Thoracic aorta (tissue), 2 donors: ENCODE results near the gene PTPA. TPM values are rescaled to one million over a fixed set of nuclear protein-coding genes. Genes with fewer than 3 reads are reported as not detected.

ENCODE experiments used
- ATAC-seq: fragments of 150-250 bp; one replicate; pipeline ENCODE4 v1.8.0; 2017; ENCODE audit warnings: low read depth; ENCODE audit not compliant: insufficient number of reproducible peaks, low FRiP score
- DNase-seq: peaks from one replicate; pipeline ENCODE4 v3.0.0-alpha.2; 2020; ENCODE audit warnings: low spot score
- H3K27ac ChIP-seq, 2 donors: fragments of 200-600 bp; sonication (generic); 1 replicate in 1 of 2; 2 replicates in 1 of 2; pipeline ENCODE4 v1.5.1; 2016; ENCODE audit warnings: mild to moderate bottlenecking in 2 of 2, moderate library complexity in 2 of 2
- H3K27me3 ChIP-seq: fragments of 200-600 bp; sonication (generic); replicated peaks from 2 replicates; pipeline ENCODE4 v1.6.0; 2016; ENCODE audit warnings: mild to moderate bottlenecking; ENCODE audit not compliant: insufficient read depth
- H3K36me3 ChIP-seq: fragments of 200-600 bp; sonication (generic); one replicate; pipeline ENCODE4 v1.5.1; 2016
- H3K4me1 ChIP-seq, 2 donors: fragments of 200-600 bp; sonication (generic); 1 replicate in 1 of 2; 2 replicates in 1 of 2; pipeline versions ENCODE4 v1.5.1 to v1.6.0; 2016; ENCODE audit warnings: low read depth in 2 of 2, mild to moderate bottlenecking in 1 of 2; ENCODE audit not compliant: control insufficient read depth in 1 of 2
- H3K4me3 ChIP-seq: fragments of 200-600 bp; sonication (generic); 2 replicates; pipeline ENCODE4 v1.5.1; 2016; ENCODE audit warnings: mild to moderate bottlenecking
- H3K9me3 ChIP-seq: fragments of 200-600 bp; sonication (generic); 2 replicates; pipeline ENCODE4 v1.5.1; 2016
- CTCF ChIP-seq: fragments of 200-600 bp; sonication (generic); IDR thresholded peaks from one replicate; pipeline ENCODE4 v1.5.1; 2019; ENCODE audit warnings: antibody characterized with exemption
- total RNA-seq, 2 donors: library from RNA; depleted of rRNA; stranded (reverse); fragments of >200 nt; gene quantifications; one replicate each; pipeline versions ENCODE4 v1.1.0 to v1.2.3, GENCODE V29; 2016

PTPA gene
- total RNA-seq, 2 donors from 2014 or later: 72.2 to 93.3 TPM

DNA sequence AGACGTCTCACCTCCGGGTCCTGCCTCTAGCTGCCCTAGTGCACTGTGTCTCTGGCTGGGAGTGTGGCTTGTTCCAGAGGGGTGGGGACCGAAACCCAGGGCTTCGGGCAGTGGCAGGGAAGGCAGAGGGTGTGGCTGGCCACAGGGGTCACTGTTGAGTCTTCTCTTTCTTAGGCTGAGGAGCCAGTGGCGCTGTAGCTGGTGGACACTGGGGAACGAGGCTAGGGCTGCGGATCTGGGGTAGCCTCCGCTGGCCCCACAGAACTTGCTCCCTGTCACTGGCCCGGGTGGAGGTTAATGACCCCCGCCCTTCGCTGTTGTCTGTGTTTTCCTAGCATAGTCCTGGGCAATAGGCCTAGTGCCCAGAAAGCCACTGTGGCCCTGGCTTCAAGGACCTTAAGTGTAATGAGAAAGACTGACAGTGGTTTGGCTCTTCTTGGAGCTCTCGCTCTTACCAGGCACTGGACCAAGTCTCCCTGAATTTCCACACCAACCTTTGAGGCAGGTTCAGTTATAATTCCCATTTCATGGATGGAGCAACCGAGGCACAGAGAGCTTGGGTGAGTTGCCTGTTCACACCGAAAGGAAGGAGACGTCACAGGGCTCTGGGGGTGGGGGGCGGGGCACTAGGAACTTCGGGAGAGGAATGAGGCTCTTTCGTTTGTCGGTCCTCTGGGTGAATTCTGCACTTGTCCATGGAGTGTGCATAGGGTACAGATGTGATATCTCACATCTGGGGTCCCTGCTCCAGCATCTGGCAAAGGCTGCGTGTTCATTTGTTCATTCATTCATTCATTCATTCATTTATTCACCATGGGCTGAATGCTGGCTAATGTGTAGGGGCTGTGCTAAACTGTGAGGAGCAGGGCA is 71.6 kb downstream of the PTPA start:
- no peaks in the 10 kb centered on the region for H3K36me3 ChIP-seq
- H3K27me3 ChIP-seq: no peaks in the 10 kb centered on the region
- H3K9me3 ChIP-seq: no peaks in the 10 kb centered on the region
- peak; percentile 19 for TF ChIP-seq CTCF
- DNase-seq (no peak), ATAC-seq (no peak)
- no peak overlapping the region for H3K4me3 ChIP-seq
- H3K27ac ChIP-seq: no peak overlapping the region
- H3K4me1 ChIP-seq: peaks cover 4 to 10% of the 10 kb centered on the region in 2 donors

GRCh38 chr9:129183495-129184218 is 72.4 kb downstream of the PTPA start:
- Histone ChIP-seq H3K9me3 (no peaks in the 10 kb centered on the region), H3K27ac (no peak overlapping the region), H3K27me3 (no peaks in the 10 kb centered on the region), H3K4me1 (peaks cover under 1 to 6% of the 10 kb centered on the region in 2 donors), H3K4me3 (no peak overlapping the region), H3K36me3 (no peaks in the 10 kb centered on the region)
- no peak for ATAC-seq
- TF ChIP-seq CTCF: no peak
- no peak for DNase-seq

DNA sequence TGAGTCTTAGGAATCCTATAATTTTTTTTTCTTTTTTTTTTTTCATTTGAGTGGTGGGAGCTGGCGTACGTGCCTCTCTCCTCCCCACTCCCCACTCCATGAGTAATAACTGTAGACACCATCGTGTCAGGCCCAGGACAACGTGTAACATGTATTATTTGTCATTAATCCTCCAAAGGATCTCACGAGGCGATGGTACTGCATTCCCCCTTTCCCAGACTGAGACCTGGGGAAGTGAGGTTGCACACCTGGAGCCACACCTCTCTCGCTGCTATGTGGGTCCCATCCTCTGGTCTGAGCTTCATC is 73.0 kb downstream of the PTPA start:
- Histone ChIP-seq H3K9me3 (no peaks in the 10 kb centered on the region), H3K36me3 (no peaks in the 10 kb centered on the region), H3K27ac (no peak overlapping the region), H3K27me3 (no peaks in the 10 kb centered on the region), H3K4me1 (peaks cover 0 to under 1% of the 10 kb centered on the region in 2 donors), H3K4me3 (no peak overlapping the region)
- DNase-seq (no peak), ATAC-seq (no peak)
- TF ChIP-seq CTCF: no peak

GRCh38 chr9:129184596-129185122 is 73.4 kb downstream of the PTPA start:
- H3K4me1 ChIP-seq: no peaks in the 10 kb centered on the region
- H3K36me3 ChIP-seq: no peaks in the 10 kb centered on the region
- no peaks in the 10 kb centered on the region for H3K27me3 ChIP-seq
- no peak for TF ChIP-seq CTCF
- no peak overlapping the region for H3K4me3 ChIP-seq
- H3K27ac ChIP-seq: no peak overlapping the region
- H3K9me3 ChIP-seq: no peaks in the 10 kb centered on the region
- ATAC-seq (no peak), DNase-seq (no peak)

DNA sequence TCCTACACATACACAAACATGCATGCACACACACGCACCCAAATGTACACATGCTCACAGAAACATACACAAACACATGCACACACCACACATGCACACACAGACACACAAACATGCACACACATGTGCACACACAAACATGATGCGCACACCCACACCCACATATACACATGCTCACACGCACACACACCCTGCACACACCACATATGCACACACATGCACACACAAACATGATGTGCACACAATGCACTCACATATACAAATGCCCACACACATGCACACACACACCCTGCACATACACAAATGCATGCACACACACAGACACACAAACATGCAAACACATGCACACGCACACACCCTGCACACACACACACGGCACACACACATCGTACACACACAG is 74.2 kb downstream of the PTPA start:
- no peak for TF ChIP-seq CTCF
- no peak for ATAC-seq

More for the DNA sequence above, 74.2 kb downstream of the PTPA start:
- H3K27ac ChIP-seq: no peak overlapping the region
- H3K27me3 ChIP-seq: no peaks in the 10 kb centered on the region
- H3K9me3 ChIP-seq: no peaks in the 10 kb centered on the region
- H3K4me3 ChIP-seq: no peak overlapping the region
- DNase-seq: no peak
- no peaks in the 10 kb centered on the region for H3K36me3 ChIP-seq
- H3K4me1 ChIP-seq: no peaks in the 10 kb centered on the region
